Ovary (tissue), 3 donors: ENCODE data around the gene RFX5.

Experiments
- POLR2A ChIP-seq: fragments of 450-650 bp; IDR thresholded peaks from one replicate; pipeline ENCODE4 v1.6.1; 2017; ENCODE audit warnings: antibody characterized with exemption, mild to moderate bottlenecking, moderate library complexity
- TF ChIP-seq, protein P1 (sequence below), 3 donors: fragments of 450-650 bp in 2 of 3; fragments of 200-600 bp in 1 of 3; IDR thresholded peaks; one replicate each; pipeline versions ENCODE4 v1.5.1 to v1.8.0; 2016 to 2022; ENCODE audit warnings: antibody characterized with exemption in 3 of 3, mild to moderate bottlenecking in 1 of 3
- donor health status: DM: no; HTN: no; CAD: no.

DNA sequence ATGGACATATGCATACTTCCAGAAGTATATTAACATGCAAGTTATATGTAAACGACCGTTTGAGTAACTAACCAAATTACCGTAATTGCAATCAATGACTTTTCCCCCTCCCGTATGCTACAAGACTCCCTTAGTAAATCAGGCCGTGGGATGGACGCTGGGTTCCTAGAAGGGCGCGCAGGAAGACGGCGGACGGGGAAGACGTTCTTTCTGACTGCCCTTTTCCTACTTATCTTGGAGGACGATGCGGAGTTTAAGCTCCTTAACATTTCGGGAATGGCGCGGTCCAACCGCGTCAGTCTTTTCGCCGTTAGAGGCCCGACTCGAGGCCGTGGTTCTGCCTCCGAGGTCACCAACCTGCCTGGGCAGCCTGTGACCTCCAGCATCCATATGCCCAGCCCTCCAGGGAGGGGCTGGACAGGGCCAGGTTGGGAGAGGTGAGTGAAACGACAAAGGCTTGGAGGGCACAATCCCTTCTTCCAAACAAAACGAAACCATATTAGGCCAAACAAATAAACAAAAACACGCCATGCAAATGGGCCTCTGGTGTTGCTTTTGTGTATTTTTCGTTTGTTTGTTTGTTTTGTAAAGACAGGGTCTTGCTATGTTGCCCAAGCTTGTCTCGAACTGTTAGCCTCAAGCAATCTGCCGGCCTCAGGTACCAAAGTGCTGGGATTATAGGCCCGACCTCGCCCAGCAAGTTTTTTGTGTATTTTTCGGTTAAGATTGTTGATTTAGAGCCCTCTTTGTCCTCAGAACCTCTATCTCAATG lies 19.0 kb downstream of the RFX5 start:
- TF ChIP-seq, protein P1, sequence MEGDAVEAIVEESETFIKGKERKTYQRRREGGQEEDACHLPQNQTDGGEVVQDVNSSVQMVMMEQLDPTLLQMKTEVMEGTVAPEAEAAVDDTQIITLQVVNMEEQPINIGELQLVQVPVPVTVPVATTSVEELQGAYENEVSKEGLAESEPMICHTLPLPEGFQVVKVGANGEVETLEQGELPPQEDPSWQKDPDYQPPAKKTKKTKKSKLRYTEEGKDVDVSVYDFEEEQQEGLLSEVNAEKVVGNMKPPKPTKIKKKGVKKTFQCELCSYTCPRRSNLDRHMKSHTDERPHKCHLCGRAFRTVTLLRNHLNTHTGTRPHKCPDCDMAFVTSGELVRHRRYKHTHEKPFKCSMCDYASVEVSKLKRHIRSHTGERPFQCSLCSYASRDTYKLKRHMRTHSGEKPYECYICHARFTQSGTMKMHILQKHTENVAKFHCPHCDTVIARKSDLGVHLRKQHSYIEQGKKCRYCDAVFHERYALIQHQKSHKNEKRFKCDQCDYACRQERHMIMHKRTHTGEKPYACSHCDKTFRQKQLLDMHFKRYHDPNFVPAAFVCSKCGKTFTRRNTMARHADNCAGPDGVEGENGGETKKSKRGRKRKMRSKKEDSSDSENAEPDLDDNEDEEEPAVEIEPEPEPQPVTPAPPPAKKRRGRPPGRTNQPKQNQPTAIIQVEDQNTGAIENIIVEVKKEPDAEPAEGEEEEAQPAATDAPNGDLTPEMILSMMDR (IDR thresholded peaks at IDR 0.05), result no peak
- TF ChIP-seq POLR2A, result no peak
